A549 (cell line): ENCODE measurements around the gene CALCB. TPM values are rescaled to one million over a fixed set of nuclear protein-coding genes. Genes with fewer than 3 reads are reported as not detected.

Experiments
- ATAC-seq, 2 experiments: fragments of 200-7000 bp in 1 of 2; fragments of >200 bp in 1 of 2; cut with Nextera tagmentation in 1 of 2; cut with Tn5 transposase in 1 of 2; 3 replicates each; pipeline versions ENCODE4 v1.8.0 to v1.9.1; 2018 to 2020; ENCODE audit warnings: mild to moderate bottlenecking in 1 of 2, moderate library complexity in 1 of 2
- CTCF ChIA-PET: fragments of 300-600 bp; sonication (Branson Sonifier 250); formaldehyde crosslinking; extraction: SDS; loops from one replicate; lab custom pipeline; 2021; ENCODE audit warnings: antibody characterized with exemption, inconsistent platforms; lab: Yijun Ruan, JAX
- POLR2A ChIA-PET: fragments of 350-600 bp; formaldehyde crosslinking; extraction: SDS; loops from one replicate; lab custom pipeline; 2021; ENCODE audit warnings: antibody characterized with exemption, inconsistent platforms; lab: Yijun Ruan, JAX
- DNase-seq, 2 experiments: peaks; one replicate each; pipeline versions ENCODE4 v3.0.0 to v3.0.0-alpha.2; 2011 to 2016; ENCODE audit warnings: low read depth in 1 of 2, low spot score in 1 of 2
- FAIRE-seq: peaks from 2 replicates; lab custom pipeline; 2011; peaks lifted over from hg19 to GRCh38; lab: Jason Lieb, UNC
- H3K27ac ChIP-seq, 2 experiments: fragments of >200 bp; sonication (Bioruptor Twin); formaldehyde crosslinking; 3 replicates each; pipeline ENCODE4 v1.5.1; 2016 to 2017
- H3K4me1 ChIP-seq: fragments of >200 bp; sonication (Bioruptor Twin); formaldehyde crosslinking; 3 replicates; pipeline ENCODE4 v1.6.1; 2016
- H3K4me2 ChIP-seq: fragments of >200 bp; sonication (Bioruptor Twin); formaldehyde crosslinking; 3 replicates; pipeline ENCODE4 v1.6.1; 2016
- H3K4me3 ChIP-seq: fragments of >200 bp; sonication (Bioruptor Twin); formaldehyde crosslinking; 3 replicates; pipeline ENCODE4 v1.5.1; 2016
- H3K9me3 ChIP-seq: fragments of >200 bp; sonication (Bioruptor Twin); formaldehyde crosslinking; 3 replicates; pipeline ENCODE4 v1.6.1; 2016
- BHLHE40 ChIP-seq: IDR thresholded peaks from 2 replicates; pipeline ENCODE4 v1.6.1; 2012; ENCODE audit warnings: low read depth, low read length, inconsistent platforms
- CBX8 ChIP-seq: fragments of 200-600 bp; sonication (generic); IDR thresholded peaks from 2 replicates; pipeline ENCODE4 v1.6.1; 2016
- CTCF ChIP-seq: fragments of >200 bp; sonication (Bioruptor Twin); formaldehyde crosslinking; IDR thresholded peaks from 3 replicates; pipeline ENCODE4 v1.5.1; 2016
- EHF ChIP-seq: fragments of 250-450 bp; sonication (Bioruptor Pico); IDR thresholded peaks from 2 replicates; pipeline ENCODE4 v1.5.0; 2020; ENCODE audit warnings: mild to moderate bottlenecking
- EHMT2 ChIP-seq: fragments of 200-600 bp; sonication (generic); IDR thresholded peaks from 2 replicates; pipeline ENCODE4 v1.6.1; 2016; ENCODE audit warnings: antibody characterized with exemption, low read depth, mild to moderate bottlenecking, moderate library complexity
- EP300 ChIP-seq, 2 experiments: fragments of >200 bp; sonication (Bioruptor Twin); formaldehyde crosslinking; IDR thresholded peaks; 2 replicates in 1 of 2; 3 replicates in 1 of 2; pipeline ENCODE4 v1.6.1; 2016 to 2017
- FOSL2 ChIP-seq, 2 experiments: fragments of 450-650 bp in 1 of 2; fragments of >200 bp in 1 of 2; sonication (Bioruptor Twin) in 1 of 2; formaldehyde crosslinking; IDR thresholded peaks; 2 replicates each; pipeline versions ENCODE4 v1.5.0 to v1.6.1; 2016 to 2020; ENCODE audit warnings: mild to moderate bottlenecking in 1 of 2, moderate library complexity in 1 of 2
- FOXS1 ChIP-seq: fragments of 250-450 bp; sonication (Bioruptor Pico); IDR thresholded peaks from 2 replicates; pipeline ENCODE4 v1.5.0; 2020; ENCODE audit warnings: mild to moderate bottlenecking, moderate library complexity
- HDAC2 ChIP-seq: fragments of 200-600 bp; sonication (generic); IDR thresholded peaks from 2 replicates; pipeline ENCODE4 v1.6.1; 2016
- HEYL ChIP-seq: fragments of 250-450 bp; sonication (Bioruptor Pico); IDR thresholded peaks from 2 replicates; pipeline ENCODE4 v1.8.0; 2021; ENCODE audit warnings: mild to moderate bottlenecking, moderate library complexity
- HOXB13 ChIP-seq: fragments of 250-450 bp; sonication (Bioruptor Pico); IDR thresholded peaks from 2 replicates; pipeline ENCODE4 v1.5.0; 2020; ENCODE audit warnings: low read depth, mild to moderate bottlenecking, moderate library complexity
- JUNB ChIP-seq: fragments of >200 bp; sonication (Bioruptor Twin); formaldehyde crosslinking; IDR thresholded peaks from 2 replicates; pipeline ENCODE4 v1.6.1; 2016
- KDM1A ChIP-seq: fragments of 200-600 bp; sonication (generic); IDR thresholded peaks from 2 replicates; pipeline ENCODE4 v1.6.1; 2016; ENCODE audit warnings: low read depth, mild to moderate bottlenecking
- MYC ChIP-seq: IDR thresholded peaks from 2 replicates; pipeline ENCODE4 v1.6.1; 2012; ENCODE audit warnings: mild to moderate bottlenecking, inconsistent platforms, low read length, improper control_type of control experiment, borderline replicate concordance
- NFE2L2 ChIP-seq: fragments of 150-350 bp; conservative IDR thresholded peaks from 2 replicates; pipeline ENCODE4 v1.6.1; 2014; ENCODE audit warnings: low read length
- NPAS2 ChIP-seq: fragments of 250-450 bp; sonication (Bioruptor Pico); IDR thresholded peaks from 2 replicates; pipeline ENCODE4 v1.8.0; 2022; ENCODE audit warnings: mild to moderate bottlenecking, moderate library complexity, borderline replicate concordance
- PBX3 ChIP-seq: IDR thresholded peaks from 2 replicates; pipeline ENCODE4 v1.6.1; 2012
- POLR2A ChIP-seq: IDR thresholded peaks from 2 replicates; pipeline ENCODE4 v1.6.1; 2012; ENCODE audit warnings: mild to moderate bottlenecking, low read length
- POLR2AphosphoS2 ChIP-seq: conservative IDR thresholded peaks from 2 replicates; pipeline ENCODE4 v1.6.1; 2012; ENCODE audit warnings: low read length, improper control_type of control experiment, inconsistent platforms
- RARB ChIP-seq: fragments of 250-450 bp; sonication (Bioruptor Pico); IDR thresholded peaks from 2 replicates; pipeline ENCODE4 v1.8.0; 2021; ENCODE audit warnings: mild to moderate bottlenecking, moderate library complexity
- SMC3 ChIP-seq: fragments of >200 bp; sonication (Bioruptor Twin); formaldehyde crosslinking; IDR thresholded peaks from 3 replicates; pipeline ENCODE4 v1.6.1; 2018; ENCODE audit warnings: inconsistent platforms
- TP53 ChIP-seq: fragments of 250-450 bp; sonication (Bioruptor Pico); IDR thresholded peaks from 2 replicates; pipeline ENCODE4 v1.5.0; 2021; ENCODE audit warnings: mild to moderate bottlenecking, moderate library complexity
- ZC3H11A ChIP-seq: fragments of 450-650 bp; IDR thresholded peaks from 2 replicates; pipeline ENCODE4 v1.6.1; 2014; ENCODE audit warnings: antibody characterized with exemption, mild to moderate bottlenecking
- ZNF302 ChIP-seq: fragments of 250-450 bp; sonication (Bioruptor Pico); IDR thresholded peaks from 2 replicates; pipeline ENCODE4 v1.9.0; 2021; ENCODE audit warnings: inconsistent platforms, mild to moderate bottlenecking, moderate library complexity
- WGBS: methylation state at CpG from one replicate; pipeline ENCODE4 v1.1.6; 2017; ENCODE audit errors: missing lambda C conversion rate; 5-methylcytosine and 5-hydroxymethylcytosine counted together
- polyA plus RNA-seq, 4 experiments: library from polyadenylated mRNA; depleted of rRNA in 3 of 4; stranded (reverse); fragments of >200 nt; fragmentation: RNase III in 1 of 4; extraction: RNeasy Plus Mini Kit Qiagen cat#74134 plus additional on column Dnase treatment in 1 of 4; gene quantifications; 2 replicates in 3 of 4; 3 replicates in 1 of 4; pipeline ENCODE4 v1.2.3, GENCODE V29; 2011 to 2017
- TF ChIP-seq, protein P1 (sequence below): fragments of >200 bp; sonication (Bioruptor Twin); formaldehyde crosslinking; IDR thresholded peaks from 3 replicates; pipeline ENCODE4 v1.6.1; 2016

The CALCB gene
- polyA plus RNA-seq, 2 of the 4 experiments (the other 2 are of a cell fraction): 0.39 TPM; not detected in 1

DNA sequence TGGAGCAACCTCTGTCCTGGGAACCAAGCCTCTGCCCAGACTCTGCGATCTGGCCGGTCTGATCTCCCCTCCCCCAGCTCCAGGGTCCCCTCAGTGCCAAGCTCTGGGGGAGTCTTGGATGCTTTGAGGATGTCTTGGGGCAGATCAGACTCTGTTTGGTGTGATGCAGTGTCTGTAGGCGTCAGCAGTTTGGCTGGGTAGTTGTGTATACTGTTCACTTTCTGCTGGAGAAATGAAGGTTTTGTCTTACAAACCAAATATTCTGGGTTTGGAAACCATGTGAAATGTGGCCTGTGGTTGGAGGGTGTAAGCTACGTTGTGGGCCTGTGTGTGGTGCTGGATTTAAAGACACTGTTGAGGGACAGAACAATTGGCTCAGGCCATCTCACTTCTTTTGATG, 46.0 kb downstream of the CALCB start:
- WGBS: 26% methylated on average over 4 of the region's 4 CpGs
- ATAC-seq (no peak), FAIRE-seq (no peak), DNase-seq (no peak)
- CTCF ChIA-PET: interaction anchor here (1.3 kb wide), 1 partner anchor 18 kb away, joined by 3 read pairs; no protein-coding TSS in a partner anchor
- Histone ChIP-seq H3K4me1 (no peaks in the 10 kb centered on the region), H3K4me3 (no peak overlapping the region), H3K27ac (no peak overlapping the region), H3K4me2 (no peak overlapping the region), H3K9me3 (no peaks in the 10 kb centered on the region)
- TF ChIP-seq NFE2L2 (no peak), HOXB13 (CRISPR knock-in tag) (no peak), CTCF (no peak), BHLHE40 (no peak), EHF (no peak), KDM1A (no peak), ZC3H11A (no peak), JUNB (no peak), PBX3 (no peak), TP53 (no peak), FOXS1 (CRISPR knock-in tag) (no peak), HEYL (CRISPR knock-in tag) (no peak), SMC3 (no peak), POLR2A (no peak), ZNF302 (CRISPR knock-in tag) (no peak), HDAC2 (no peak), MYC (no peak), CBX8 (no peak), RARB (CRISPR knock-in tag) (no peak)
- TF ChIP-seq, protein P1, sequence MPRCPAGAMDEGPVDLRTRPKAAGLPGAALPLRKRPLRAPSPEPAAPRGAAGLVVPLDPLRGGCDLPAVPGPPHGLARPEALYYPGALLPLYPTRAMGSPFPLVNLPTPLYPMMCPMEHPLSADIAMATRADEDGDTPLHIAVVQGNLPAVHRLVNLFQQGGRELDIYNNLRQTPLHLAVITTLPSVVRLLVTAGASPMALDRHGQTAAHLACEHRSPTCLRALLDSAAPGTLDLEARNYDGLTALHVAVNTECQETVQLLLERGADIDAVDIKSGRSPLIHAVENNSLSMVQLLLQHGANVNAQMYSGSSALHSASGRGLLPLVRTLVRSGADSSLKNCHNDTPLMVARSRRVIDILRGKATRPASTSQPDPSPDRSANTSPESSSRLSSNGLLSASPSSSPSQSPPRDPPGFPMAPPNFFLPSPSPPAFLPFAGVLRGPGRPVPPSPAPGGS: no peak
- POLR2A ChIA-PET: no interaction called here

- Histone ChIP-seq H3K27ac (no peak overlapping the region), H3K4me2 (no peak overlapping the region), H3K4me1 (no peaks in the 10 kb centered on the region), H3K4me3 (no peak overlapping the region), H3K9me3 (no peaks in the 10 kb centered on the region)
- no peak for ATAC-seq
- ChIA-PET CTCF (no interaction called here), POLR2A (no interaction called here)
- DNase-seq: no peak
- FAIRE-seq: no peak
- TF ChIP-seq FOSL2 (IDR thresholded peaks at IDR 0.05) (no peak), FOSL2 (CRISPR knock-in tag; IDR thresholded peaks at IDR 0.05) (no peak), EHMT2 (no peak), BHLHE40 (no peak), POLR2AphosphoS2 (no peak), EP300 (IDR thresholded peaks at IDR 0.05) (no peak), NPAS2 (no peak)
- 4% methylated on average over 1 of the region's 1 CpG for WGBS
Measured at GRCh38 chr11:15119826-15120225, 46.4 kb downstream of the CALCB start.
